ENCODE data around the gene ZFYVE21.

The ZFYVE21 gene

DNA sequence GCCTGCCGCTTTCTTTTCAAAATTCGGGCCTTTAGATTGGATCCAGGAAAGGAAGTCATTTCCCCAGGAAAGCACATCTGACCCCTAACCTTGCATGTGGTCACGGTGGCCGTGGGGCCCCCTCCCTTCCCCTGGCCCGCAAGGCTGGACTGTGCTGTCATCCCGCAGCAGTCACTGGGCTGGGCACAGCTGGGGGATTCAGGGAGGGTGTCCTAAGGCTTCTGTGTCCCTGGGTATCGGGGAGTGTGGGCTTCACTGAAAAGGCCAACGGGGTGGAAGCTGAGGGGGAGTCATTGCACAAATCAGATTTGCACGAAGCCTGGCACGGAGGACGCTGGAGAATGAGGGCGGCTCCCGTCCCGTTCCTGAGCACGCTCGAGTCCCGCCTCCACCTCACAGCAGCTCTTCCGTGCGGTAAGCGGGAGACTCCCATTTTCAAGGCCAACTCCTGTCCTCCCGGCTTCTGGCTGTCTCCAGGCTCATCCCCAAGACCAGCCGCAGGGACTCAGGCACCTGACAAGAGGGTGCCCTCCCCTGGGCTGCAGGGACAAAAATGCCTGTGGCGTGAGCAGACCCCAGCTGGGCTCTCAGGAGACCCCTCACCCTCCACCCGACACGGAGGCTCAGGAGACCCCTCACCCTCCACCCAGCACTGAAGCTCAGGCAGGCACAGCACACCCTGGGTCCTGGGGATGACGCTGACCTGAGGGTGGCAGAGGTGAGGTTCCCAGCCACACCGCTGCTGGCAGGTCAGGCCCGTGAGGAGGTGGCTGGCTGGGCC, 9.9 kb upstream of the ZFYVE21 start:
- DNase-seq (ENCODE audit: low read depth in 2 of 2) = no peak

- DNase-seq (ENCODE audit: low read depth in 2 of 2) = no peak
These were observed 8.9 kb upstream of the ZFYVE21 start for GRCh38 chr14:103706551-103707328.

DNA sequence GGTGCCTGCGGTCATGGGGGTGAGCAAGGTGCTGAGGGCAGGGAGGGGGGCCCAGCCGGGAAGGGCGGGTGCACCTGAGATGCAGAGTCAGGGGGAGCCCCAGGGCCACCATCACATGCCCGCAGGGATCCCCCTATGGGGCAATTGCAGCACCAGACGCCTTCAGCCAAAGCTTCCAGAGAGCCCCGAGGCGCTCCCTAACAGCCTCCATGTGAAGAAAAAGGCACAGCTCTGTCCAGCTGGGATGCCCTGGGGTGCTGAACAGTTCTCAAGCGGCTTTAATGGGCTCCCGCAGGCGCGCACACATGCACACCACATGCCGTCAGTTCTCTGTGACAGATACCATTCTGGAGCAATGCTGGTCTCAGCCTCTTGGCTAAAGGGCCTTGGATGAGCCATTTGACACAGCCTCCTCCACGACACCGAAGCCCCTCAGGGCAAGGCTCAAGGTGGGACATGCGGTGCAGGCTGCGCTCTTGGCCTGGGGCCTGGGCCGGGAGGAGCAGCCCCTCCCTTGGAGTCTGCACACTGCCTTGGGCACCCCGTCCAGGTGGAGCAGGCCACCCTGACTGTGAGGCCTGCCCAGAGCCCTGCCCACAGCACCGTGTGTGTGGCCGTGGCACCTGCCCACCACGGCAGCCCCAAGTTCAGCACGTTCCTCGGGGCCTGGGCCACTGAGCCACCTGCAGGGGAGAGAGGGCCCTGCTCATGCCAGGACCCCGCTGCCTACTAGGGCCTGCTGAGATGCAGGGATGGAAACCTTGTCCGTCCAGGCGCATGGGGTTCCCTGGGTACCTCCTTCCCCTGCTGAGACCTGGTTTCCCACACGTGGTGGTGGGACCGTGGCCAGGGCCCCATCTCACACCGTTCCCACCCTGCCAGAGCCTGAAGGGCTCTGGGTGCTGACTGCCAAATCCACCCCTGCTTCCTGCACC, 8.0 kb upstream of the ZFYVE21 start:
- DNase-seq (ENCODE audit: low read depth in 2 of 2) = no peak

DNA sequence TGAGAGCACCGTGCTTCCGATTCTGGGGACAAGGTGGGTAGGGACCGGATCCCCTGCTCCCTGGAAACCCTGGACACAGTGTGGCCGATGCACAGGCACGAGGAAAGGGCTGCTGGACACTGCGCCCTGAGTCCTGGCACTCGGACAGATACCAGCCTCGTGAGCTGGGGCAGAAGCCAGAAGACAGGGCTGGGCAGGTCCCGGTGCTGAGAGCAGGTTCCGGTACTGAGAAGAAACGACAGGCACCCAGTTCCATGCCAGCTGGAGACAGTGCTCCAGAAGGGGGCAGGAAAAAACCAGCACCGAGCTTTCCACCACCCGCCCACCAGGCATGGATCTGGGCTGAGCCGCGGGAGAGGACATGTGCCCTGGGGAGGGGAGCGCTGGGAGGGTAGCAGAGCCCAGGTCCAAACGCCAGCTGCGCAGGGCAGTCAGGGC, 6.8 kb upstream of the ZFYVE21 start:
- no peak for DNase-seq (ENCODE audit: low read depth in 2 of 2)

DNA sequence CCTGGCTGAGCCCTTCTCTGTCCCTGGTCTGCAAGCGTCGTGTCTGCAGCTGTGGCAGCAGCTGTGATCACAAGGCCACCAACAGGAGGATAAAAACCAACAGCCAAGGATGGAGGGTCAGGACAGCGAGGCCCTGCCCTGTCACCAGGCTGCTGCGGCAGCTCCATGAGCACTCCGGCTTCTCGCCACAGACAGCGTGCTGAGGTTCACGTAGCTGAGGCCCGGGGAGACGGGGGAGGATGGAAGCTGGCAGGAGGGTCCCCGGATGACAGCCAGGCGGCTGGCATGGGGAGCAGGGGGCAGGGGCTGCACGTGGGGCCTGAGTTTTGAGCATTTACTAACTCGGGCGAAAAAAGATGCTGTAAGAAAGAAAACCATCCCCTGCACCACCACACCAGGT, 5.8 kb upstream of the ZFYVE21 start:
- no peak for DNase-seq (ENCODE audit: low read depth in 2 of 2)

- DNase-seq (ENCODE audit: low read depth in 2 of 2) = no peak
These were observed 4.7 kb upstream of the ZFYVE21 start for GRCh38 chr14:103710771-103711377.

DNA sequence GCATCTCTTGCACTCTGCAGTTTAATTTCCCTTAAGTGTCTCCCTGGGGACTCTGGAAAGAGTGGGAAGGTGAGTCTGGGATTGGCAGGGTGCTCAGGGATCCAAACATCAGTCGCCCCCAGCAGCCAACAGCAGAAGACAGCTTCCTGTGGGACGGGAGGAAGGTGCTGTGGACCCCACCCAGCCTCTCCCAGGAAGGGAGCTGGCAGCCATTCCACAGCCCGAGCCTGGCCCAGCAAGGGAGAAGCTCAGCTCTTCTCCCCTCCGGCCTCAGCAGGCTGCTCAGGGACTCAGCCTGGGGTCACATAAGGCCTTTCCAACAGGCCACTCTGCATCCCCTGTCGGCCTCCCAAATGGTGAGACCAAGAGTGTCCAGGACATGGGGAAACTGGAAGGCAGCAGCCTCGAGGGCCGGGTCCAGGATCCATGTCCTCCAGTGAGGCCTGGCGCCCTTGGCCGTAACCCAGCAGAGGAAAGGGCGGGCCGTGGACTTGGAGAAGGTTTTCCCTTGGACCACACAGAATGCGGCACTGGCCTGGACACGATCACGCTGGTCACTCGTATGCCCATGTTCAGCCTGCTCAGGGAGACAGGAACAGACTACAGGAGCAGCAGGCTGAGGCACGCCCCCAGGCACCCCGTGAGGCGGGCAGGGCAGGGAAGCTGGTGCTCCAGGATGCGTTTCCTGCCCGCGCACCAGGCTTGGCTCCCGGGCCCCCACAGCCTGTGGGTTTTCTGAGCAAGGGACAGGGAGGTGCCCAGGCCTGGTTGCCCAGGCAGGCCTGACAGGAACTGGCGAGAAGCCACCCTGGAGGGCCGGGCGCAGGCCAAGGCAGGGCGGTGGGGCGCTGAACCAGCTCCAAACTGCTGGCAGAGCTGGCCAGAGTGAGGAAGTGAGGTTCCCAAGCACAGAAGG, 3.8 kb upstream of the ZFYVE21 start:
- DNase-seq (ENCODE audit: low read depth in 2 of 2) = no peak

DNA sequence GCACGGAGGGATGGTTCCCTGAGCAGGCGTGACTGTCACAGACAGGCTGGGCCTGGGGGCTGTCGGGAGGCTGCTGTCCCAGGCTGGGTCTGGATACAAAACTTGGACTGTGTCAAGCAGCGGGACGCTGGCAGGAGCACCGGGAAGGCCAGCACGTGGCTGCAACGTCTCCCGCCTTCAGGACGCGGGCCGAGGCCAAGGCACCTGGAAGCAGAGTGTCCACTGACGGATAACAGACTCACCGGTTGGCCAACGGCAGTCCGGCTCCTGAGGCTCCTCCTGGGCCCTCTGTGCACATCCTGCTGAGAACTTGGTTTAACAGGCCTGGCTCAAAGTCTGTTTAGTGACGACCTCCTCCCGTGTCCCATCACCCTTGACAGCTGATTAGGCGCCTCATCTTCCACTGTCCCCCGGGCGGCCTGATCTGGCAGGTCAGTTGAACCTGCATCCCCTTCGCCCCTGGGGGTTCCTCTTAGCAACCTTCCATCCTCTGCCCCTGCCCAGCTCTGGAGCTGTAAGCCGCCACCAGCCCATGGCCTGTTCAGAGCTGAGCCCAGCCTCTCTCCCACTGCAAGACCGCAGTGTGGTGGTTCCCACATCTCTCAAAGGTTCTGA, 2.9 kb upstream of the ZFYVE21 start:
- no peak for DNase-seq (ENCODE audit: low read depth in 2 of 2)

DNA sequence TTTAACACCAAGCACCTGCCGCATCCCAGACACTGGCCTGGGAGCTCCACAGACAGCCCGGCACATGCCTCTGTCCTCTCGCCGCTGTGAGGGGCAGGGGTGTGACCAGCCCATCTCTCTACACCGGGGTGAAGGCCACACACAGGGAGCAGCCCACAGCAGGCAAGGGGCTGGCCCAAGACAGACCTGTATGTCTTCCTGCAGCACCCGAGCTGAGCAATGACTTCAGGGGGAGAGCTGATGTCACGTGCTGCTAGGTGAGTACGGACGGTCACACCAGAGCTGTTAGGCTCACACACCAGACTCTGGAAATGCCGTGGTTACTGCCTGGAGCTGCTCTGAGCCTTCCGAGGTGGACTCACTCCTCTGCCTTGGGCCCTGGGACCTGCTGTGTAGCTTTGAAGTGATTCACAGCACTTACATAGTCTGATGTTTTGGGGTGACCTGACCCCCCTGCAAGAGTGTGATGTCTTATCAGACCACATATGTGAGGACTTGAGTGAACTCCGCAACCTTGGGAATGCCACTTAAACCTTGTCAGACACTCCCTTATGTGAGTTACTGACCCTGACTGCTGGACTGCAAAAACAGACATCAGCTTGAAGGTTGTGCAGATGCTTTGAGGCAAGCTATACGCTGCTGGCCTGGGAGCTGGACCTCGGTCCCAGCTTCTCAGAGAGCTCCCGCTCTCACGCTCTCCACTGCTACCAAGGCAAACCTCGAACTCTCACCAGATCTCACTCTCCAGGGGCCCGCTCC, 2.1 kb upstream of the ZFYVE21 start:
- no peak for DNase-seq (ENCODE audit: low read depth in 2 of 2)

GRCh38 chr14:103714063-103714724, 1.4 kb upstream of the ZFYVE21 start:
- DNase-seq (ENCODE audit: low read depth in 2 of 2) = no peak

- no peak for DNase-seq (ENCODE audit: low read depth in 2 of 2)
These were observed 636 bp downstream of the ZFYVE21 start for GRCh38 chr14:103716091-103716801.

GRCh38 chr14:103716899-103717411, 1.3 kb downstream of the ZFYVE21 start:
- DNase-seq (ENCODE audit: low read depth in 2 of 2) = no peak

DNA sequence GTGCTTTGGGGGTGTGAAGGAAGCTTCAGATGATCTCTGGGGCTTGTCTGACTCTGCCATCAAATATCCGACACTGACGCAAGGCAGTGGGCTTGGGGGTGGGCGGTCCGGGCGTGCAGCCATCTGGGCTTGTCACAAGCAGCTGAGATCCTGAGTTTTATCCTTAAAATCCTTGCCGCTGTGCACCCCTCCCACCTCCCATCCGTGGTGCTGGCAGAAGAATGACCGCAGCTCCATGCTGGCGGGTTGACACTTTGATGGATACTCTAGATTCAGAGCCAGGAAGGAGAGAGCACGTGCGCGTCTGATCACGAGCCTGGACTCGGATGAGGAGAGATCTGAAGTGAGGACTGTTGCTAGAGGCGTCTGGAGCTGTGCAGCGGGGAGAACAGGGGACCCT, 3.0 kb downstream of the ZFYVE21 start:
- no peak for DNase-seq (ENCODE audit: low read depth in 2 of 2)

DNA sequence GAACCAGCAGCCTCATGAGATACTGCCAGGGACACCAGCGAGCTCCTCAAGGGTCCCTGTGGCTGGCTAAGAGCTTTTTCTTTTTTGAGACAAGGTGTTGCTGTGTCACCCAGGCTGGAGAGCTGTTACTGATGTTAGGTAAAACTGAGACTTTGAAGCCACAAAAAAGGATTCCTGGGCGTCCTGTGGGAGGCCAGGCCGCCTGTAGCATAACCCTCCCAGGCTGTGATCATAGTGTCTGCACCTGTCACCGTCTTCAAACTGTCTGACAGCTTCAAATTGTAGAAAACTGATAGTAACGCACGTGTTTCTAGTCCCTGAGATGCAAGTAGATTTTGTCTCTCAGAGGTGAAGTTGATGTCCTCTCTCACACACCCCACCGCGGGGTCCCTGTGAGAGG, 4.1 kb downstream of the ZFYVE21 start:
- DNase-seq (ENCODE audit: low read depth in 2 of 2) = no peak

- DNase-seq (ENCODE audit: low read depth in 2 of 2) = no peak
These were observed 5.9 kb downstream of the ZFYVE21 start for GRCh38 chr14:103721334-103722120.

DNA sequence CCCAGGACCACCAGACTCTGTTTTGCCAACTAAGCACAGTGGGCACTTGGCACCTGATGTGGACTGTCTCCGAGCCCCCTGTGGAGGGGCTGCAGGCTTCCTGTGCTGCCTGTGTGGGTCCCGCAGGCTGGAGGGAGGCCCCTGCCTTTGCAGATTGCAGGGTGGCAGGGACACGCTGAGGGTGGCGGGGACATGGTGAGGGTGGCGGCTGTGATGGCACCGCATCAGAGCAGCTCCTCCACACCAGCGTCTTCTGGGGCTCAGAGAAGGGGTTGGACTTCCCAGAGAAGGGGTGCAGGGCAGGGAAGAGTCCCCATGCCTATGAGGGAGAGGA, 8.1 kb downstream of the ZFYVE21 start:
- DNase-seq (ENCODE audit: low read depth in 2 of 2) = no peak

DNA sequence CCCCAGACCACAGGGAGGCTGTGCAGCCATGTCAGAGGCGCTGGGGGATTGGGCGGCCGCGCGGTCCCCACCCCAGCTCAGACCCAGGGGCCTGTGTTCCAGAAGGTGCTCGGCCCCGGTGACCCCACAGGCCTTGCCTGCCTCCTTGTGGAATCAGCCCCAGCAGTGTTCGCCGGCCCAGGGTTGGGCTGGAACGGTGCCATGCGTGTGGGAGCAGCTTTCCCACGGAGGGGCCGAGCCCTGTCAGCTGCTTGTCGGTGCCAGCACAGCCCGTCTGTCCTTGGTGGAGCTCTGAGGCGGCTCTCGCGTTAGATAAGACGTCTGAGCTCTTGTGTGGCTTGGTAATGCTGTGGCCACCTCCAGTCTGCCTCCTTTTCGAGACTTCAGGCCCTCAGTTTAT, 8.5 kb downstream of the ZFYVE21 start:
- DNase-seq (ENCODE audit: low read depth in 2 of 2) = no peak
